Prostate gland (tissue), 2 donors: ENCODE data around the gene COX20. TPM values are rescaled to one million over a fixed set of nuclear protein-coding genes. Genes with fewer than 3 reads are reported as not detected.

ENCODE experiments used
- DNase-seq: peaks from one replicate; pipeline ENCODE4 v3.0.0-alpha.2; 2019; ENCODE audit warnings: low spot score
- H3K27ac ChIP-seq, 2 donors: fragments of 200-600 bp; sonication (generic); 2 replicates each; pipeline ENCODE4 v1.5.1; 2017 to 2019
- H3K27me3 ChIP-seq: fragments of 200-600 bp; sonication (generic); replicated peaks from 2 replicates; pipeline ENCODE4 v1.5.1; 2019; ENCODE audit not compliant: insufficient read depth
- H3K36me3 ChIP-seq, 2 donors: fragments of 200-600 bp; sonication (generic); 1 replicate in 1 of 2; 2 replicates in 1 of 2; pipeline versions ENCODE4 v1.5.1 to v1.8.1; 2017 to 2019
- H3K4me1 ChIP-seq: fragments of 200-600 bp; sonication (generic); replicated peaks from 2 replicates; pipeline ENCODE4 v1.5.1; 2019
- H3K4me3 ChIP-seq, 2 donors: fragments of 200-600 bp; sonication (generic); 2 replicates each; pipeline ENCODE4 v1.5.1; 2017 to 2019
- H3K9me3 ChIP-seq: fragments of 200-600 bp; sonication (generic); 2 replicates; pipeline ENCODE4 v1.5.1; 2017
- POLR2A ChIP-seq: fragments of 450-650 bp; IDR thresholded peaks from one replicate; pipeline ENCODE4 v1.6.1; 2016; ENCODE audit warnings: antibody characterized with exemption, mild to moderate bottlenecking
- POLR2AphosphoS5 ChIP-seq: sonication (generic); formaldehyde crosslinking; IDR thresholded peaks from one replicate; pipeline ENCODE4 v1.6.1; 2017; ENCODE audit warnings: antibody characterized with exemption
- WGBS: methylation state at CpG from one replicate; pipeline ENCODE4 v1.1.5; 2018; 5-methylcytosine and 5-hydroxymethylcytosine counted together
- intact Hi-C: fragments of 100-400 bp; cut with DNase I; formaldehyde crosslinking; loops from one replicate; pipeline ENCODE4 v1.14.2; 2022
- total RNA-seq, 2 donors: library from RNA; depleted of rRNA; stranded (reverse); fragments of >200 nt; gene quantifications; one replicate each; pipeline ENCODE4 v1.1.0, GENCODE V29; 2016
- TF ChIP-seq, protein P1 (sequence below), 4 experiments: fragments of 200-600 bp in 2 of 4; fragments of 450-650 bp in 2 of 4; sonication (generic) in 2 of 4; IDR thresholded peaks; 1 replicate in 3 of 4; 2 replicates in 1 of 4; pipeline ENCODE4 v1.5.1; 2016 to 2019; ENCODE audit warnings: antibody characterized with exemption in 4 of 4, mild to moderate bottlenecking in 2 of 4, moderate library complexity in 2 of 4

Gene COX20
- total RNA-seq, 2 donors from 2014 or later, result 46.8 to 78.4 TPM

GRCh38 chr1:244869950-244870349 is 34.5 kb downstream of the COX20 start:
- TF ChIP-seq, protein P1, sequence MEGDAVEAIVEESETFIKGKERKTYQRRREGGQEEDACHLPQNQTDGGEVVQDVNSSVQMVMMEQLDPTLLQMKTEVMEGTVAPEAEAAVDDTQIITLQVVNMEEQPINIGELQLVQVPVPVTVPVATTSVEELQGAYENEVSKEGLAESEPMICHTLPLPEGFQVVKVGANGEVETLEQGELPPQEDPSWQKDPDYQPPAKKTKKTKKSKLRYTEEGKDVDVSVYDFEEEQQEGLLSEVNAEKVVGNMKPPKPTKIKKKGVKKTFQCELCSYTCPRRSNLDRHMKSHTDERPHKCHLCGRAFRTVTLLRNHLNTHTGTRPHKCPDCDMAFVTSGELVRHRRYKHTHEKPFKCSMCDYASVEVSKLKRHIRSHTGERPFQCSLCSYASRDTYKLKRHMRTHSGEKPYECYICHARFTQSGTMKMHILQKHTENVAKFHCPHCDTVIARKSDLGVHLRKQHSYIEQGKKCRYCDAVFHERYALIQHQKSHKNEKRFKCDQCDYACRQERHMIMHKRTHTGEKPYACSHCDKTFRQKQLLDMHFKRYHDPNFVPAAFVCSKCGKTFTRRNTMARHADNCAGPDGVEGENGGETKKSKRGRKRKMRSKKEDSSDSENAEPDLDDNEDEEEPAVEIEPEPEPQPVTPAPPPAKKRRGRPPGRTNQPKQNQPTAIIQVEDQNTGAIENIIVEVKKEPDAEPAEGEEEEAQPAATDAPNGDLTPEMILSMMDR (IDR thresholded peaks at IDR 0.05), result no peak
- no peak for TF ChIP-seq POLR2A
- no peak for TF ChIP-seq POLR2AphosphoS5
- Histone ChIP-seq H3K27ac (no peak overlapping the region), H3K9me3 (no peaks in the 10 kb centered on the region), H3K27me3 (no peaks in the 10 kb centered on the region), H3K4me1 (no peaks in the 10 kb centered on the region), H3K4me3 (no peak overlapping the region), H3K36me3 (no peaks in the 10 kb centered on the region)
- WGBS, result 94% methylated on average over 4 of the region's 4 CpGs
- DNase-seq, result no peak
- intact Hi-C loops, result no loop called here

GRCh38 chr1:244874974-244875579 is 39.6 kb downstream of the COX20 start:
- intact Hi-C loops, result no loop called here
- WGBS, result 66% methylated on average over 7 of the region's 7 CpGs
- H3K4me1 ChIP-seq, result no peaks in the 10 kb centered on the region
- TF ChIP-seq POLR2AphosphoS5 (no peak), POLR2A (no peak)
- TF ChIP-seq, protein P1 (IDR thresholded peaks at IDR 0.05), result no peak
- no peaks in the 10 kb centered on the region for H3K36me3 ChIP-seq
- no peak overlapping the region for H3K4me3 ChIP-seq
- DNase-seq, result no peak
- no peaks in the 10 kb centered on the region for H3K9me3 ChIP-seq
- no peak overlapping the region for H3K27ac ChIP-seq
- no peaks in the 10 kb centered on the region for H3K27me3 ChIP-seq

GRCh38 chr1:244876228-244876910 is 40.9 kb downstream of the COX20 start:
- WGBS, result 90% methylated on average over 8 of the region's 8 CpGs
- peaks cover 3% of the 10 kb centered on the region for H3K27me3 ChIP-seq
- H3K9me3 ChIP-seq, result no peaks in the 10 kb centered on the region
- no peak overlapping the region for H3K27ac ChIP-seq
- H3K4me3 ChIP-seq, result no peak overlapping the region
- DNase-seq, result no peak
- no peaks in the 10 kb centered on the region for H3K36me3 ChIP-seq
- TF ChIP-seq POLR2AphosphoS5, result no peak
- TF ChIP-seq, protein P1 (IDR thresholded peaks at IDR 0.05), result no peak
- TF ChIP-seq POLR2A, result no peak
- intact Hi-C loops, result no loop called here
- no peaks in the 10 kb centered on the region for H3K4me1 ChIP-seq

- intact Hi-C loops, result no loop called here
- TF ChIP-seq POLR2AphosphoS5, result no peak
- TF ChIP-seq POLR2A, result no peak
- TF ChIP-seq, protein P1 (IDR thresholded peaks at IDR 0.05), result no peak
- H3K4me1 ChIP-seq, result no peaks in the 10 kb centered on the region
- H3K27ac ChIP-seq, result no peak overlapping the region
- H3K9me3 ChIP-seq, result no peaks in the 10 kb centered on the region
- no peak overlapping the region for H3K4me3 ChIP-seq
- DNase-seq, result no peak
- no peaks in the 10 kb centered on the region for H3K36me3 ChIP-seq
- WGBS, result 97% methylated on average over 5 of the region's 5 CpGs
- peaks cover 3% of the 10 kb centered on the region for H3K27me3 ChIP-seq
Measured at GRCh38 chr1:244878681-244879080, 43.2 kb downstream of the COX20 start.
